Measurements from ENCODE around the gene CASTOR2. TPM values are rescaled to one million over a fixed set of nuclear protein-coding genes. Genes with fewer than 3 reads are reported as not detected.
"Not testable (repeated sequence)": the region's sequence is repeated elsewhere in the genome, so short reads cannot be mapped to it uniquely, and the experiment has no call there.

The CASTOR2 gene
- total RNA-seq, 1 donor from 2014 or later: 29.9 TPM

- not testable (repeated sequence) for H3K4me3 ChIP-seq
Measured at GRCh38 chr7:74966208-74966854, 1.8 kb downstream of the CASTOR2 start.

GRCh38 chr7:74966909-74967308, 2.4 kb downstream of the CASTOR2 start:
- H3K4me3 ChIP-seq; DNase-seq; H3K36me3 ChIP-seq; H3K27me3 ChIP-seq (ENCODE audit: low read depth); H3K4me1 ChIP-seq; H3K27ac ChIP-seq (replicated peaks); intact Hi-C loops (cut with micrococcal nuclease); H3K9me3 ChIP-seq (replicated peaks): not testable (repeated sequence)

More at GRCh38 chr7:74966208-74966854, 1.8 kb downstream of the CASTOR2 start:
- H3K4me1 ChIP-seq; intact Hi-C loops (cut with micrococcal nuclease); H3K27me3 ChIP-seq (ENCODE audit: low read depth); H3K9me3 ChIP-seq (replicated peaks); DNase-seq; H3K36me3 ChIP-seq; H3K27ac ChIP-seq (replicated peaks): not testable (repeated sequence)

GRCh38 chr7:74971431-74971830, 6.9 kb downstream of the CASTOR2 start:
- H3K27ac ChIP-seq (replicated peaks); DNase-seq; H3K9me3 ChIP-seq (replicated peaks); intact Hi-C loops (cut with micrococcal nuclease); H3K4me3 ChIP-seq; H3K36me3 ChIP-seq; H3K4me1 ChIP-seq; H3K27me3 ChIP-seq (ENCODE audit: low read depth): not testable (repeated sequence)

- H3K27me3 ChIP-seq (ENCODE audit: low read depth); H3K4me3 ChIP-seq; H3K36me3 ChIP-seq; H3K4me1 ChIP-seq; H3K9me3 ChIP-seq (replicated peaks); DNase-seq; H3K27ac ChIP-seq (replicated peaks); intact Hi-C loops (cut with micrococcal nuclease): not testable (repeated sequence)
Measured at GRCh38 chr7:74972377-74972776, 7.9 kb downstream of the CASTOR2 start.

GRCh38 chr7:74975959-74976358, 11.5 kb downstream of the CASTOR2 start:
- H3K4me3 ChIP-seq; H3K27ac ChIP-seq (replicated peaks); H3K9me3 ChIP-seq (replicated peaks); DNase-seq; H3K36me3 ChIP-seq; H3K4me1 ChIP-seq; H3K27me3 ChIP-seq (ENCODE audit: low read depth); intact Hi-C loops (cut with micrococcal nuclease): not testable (repeated sequence)

- DNase-seq; H3K4me3 ChIP-seq; H3K9me3 ChIP-seq (replicated peaks); H3K4me1 ChIP-seq; H3K27ac ChIP-seq (replicated peaks); intact Hi-C loops (cut with micrococcal nuclease); H3K27me3 ChIP-seq (ENCODE audit: low read depth); H3K36me3 ChIP-seq: not testable (repeated sequence)
Measured at GRCh38 chr7:74977523-74977922, 13.0 kb downstream of the CASTOR2 start.

GRCh38 chr7:74988436-74988835, 23.9 kb downstream of the CASTOR2 start:
- H3K4me3 ChIP-seq; H3K27me3 ChIP-seq (ENCODE audit: low read depth); H3K36me3 ChIP-seq; H3K9me3 ChIP-seq (replicated peaks); intact Hi-C loops (cut with micrococcal nuclease); H3K27ac ChIP-seq (replicated peaks); H3K4me1 ChIP-seq; DNase-seq: not testable (repeated sequence)

- no peaks in the 10 kb centered on the region for H3K36me3 ChIP-seq
- no peak overlapping the region for H3K4me3 ChIP-seq
- no peaks in the 10 kb centered on the region for H3K9me3 ChIP-seq (replicated peaks)
- no peaks in the 10 kb centered on the region for H3K27me3 ChIP-seq (ENCODE audit: low read depth)
- no peak for DNase-seq
- intact Hi-C loops (cut with micrococcal nuclease): no loop called here
- H3K27ac ChIP-seq (replicated peaks): peak overlapping the region; percentile 83
- peaks cover 28% of the 10 kb centered on the region for H3K4me1 ChIP-seq
- TF ChIP-seq CTCF (IDR thresholded peaks at IDR 0.05; ENCODE audit: borderline replicate concordance): no peak
Measured at GRCh38 chr7:74993121-74993520, 28.6 kb downstream of the CASTOR2 start.

GRCh38 chr7:74994869-74995543, 30.5 kb downstream of the CASTOR2 start:
- DNase-seq; H3K4me3 ChIP-seq; H3K27me3 ChIP-seq (ENCODE audit: low read depth); intact Hi-C loops (cut with micrococcal nuclease); H3K9me3 ChIP-seq (replicated peaks); H3K36me3 ChIP-seq: not testable (repeated sequence)
- Histone ChIP-seq H3K27ac (replicated peaks) (peak overlapping the region; percentile 83), H3K4me1 (peaks cover 35% of the 10 kb centered on the region)

- Histone ChIP-seq H3K27ac (replicated peaks) (peak overlapping the region; percentile 83), H3K4me1 (peaks cover 40% of the 10 kb centered on the region)
- DNase-seq; H3K4me3 ChIP-seq; H3K36me3 ChIP-seq; H3K9me3 ChIP-seq (replicated peaks); H3K27me3 ChIP-seq (ENCODE audit: low read depth); intact Hi-C loops (cut with micrococcal nuclease): not testable (repeated sequence)
Measured at GRCh38 chr7:74996361-74996760, 31.9 kb downstream of the CASTOR2 start.

GRCh38 chr7:74997811-74998210, 33.3 kb downstream of the CASTOR2 start:
- Histone ChIP-seq H3K27ac (replicated peaks) (peak overlapping the region; percentile 83), H3K4me1 (peaks cover 40% of the 10 kb centered on the region)
- DNase-seq: peak; percentile 73

GRCh38 chr7:75001356-75001755, 36.9 kb downstream of the CASTOR2 start:
- peaks cover 30% of the 10 kb centered on the region for H3K4me1 ChIP-seq
- H3K4me3 ChIP-seq; H3K27me3 ChIP-seq (ENCODE audit: low read depth); H3K9me3 ChIP-seq (replicated peaks); H3K36me3 ChIP-seq; intact Hi-C loops (cut with micrococcal nuclease); DNase-seq: not testable (repeated sequence)
- H3K27ac ChIP-seq (replicated peaks): peak overlapping the region; percentile 83

More at GRCh38 chr7:74997811-74998210, 33.3 kb downstream of the CASTOR2 start:
- H3K27me3 ChIP-seq (ENCODE audit: low read depth); H3K9me3 ChIP-seq (replicated peaks); H3K4me3 ChIP-seq; H3K36me3 ChIP-seq; intact Hi-C loops (cut with micrococcal nuclease): not testable (repeated sequence)

All from left ventricle myocardium inferior (tissue), 1 donor.